LNCaP clone FGC (cell line): Measurements from ENCODE around the gene STAP1.
"Not testable (repeated sequence)": the region's sequence is repeated elsewhere in the genome, so short reads cannot be mapped to it uniquely, and the experiment has no call there.

ENCODE experiments used
- DNase-seq: peaks from one replicate; pipeline ENCODE4 v3.0.0-alpha.2; 2011; ENCODE audit warnings: low read depth
- H3K4me3 ChIP-seq: 2 replicates; pipeline ENCODE4 v1.5.1; 2011; ENCODE audit warnings: mild to moderate bottlenecking, low read depth, low read length, control low read depth
- TF ChIP-seq, protein P1 (sequence below): IDR thresholded peaks from 2 replicates; pipeline ENCODE4 v1.5.1; 2012; ENCODE audit warnings: mild to moderate bottlenecking; ENCODE audit not compliant: control insufficient read depth, insufficient read depth; ENCODE audit errors: extremely low read depth

STAP1 gene

GRCh38 chr4:67546004-67546356, 12.5 kb upstream of the STAP1 start:
- DNase-seq = no peak
- TF ChIP-seq, protein P1, sequence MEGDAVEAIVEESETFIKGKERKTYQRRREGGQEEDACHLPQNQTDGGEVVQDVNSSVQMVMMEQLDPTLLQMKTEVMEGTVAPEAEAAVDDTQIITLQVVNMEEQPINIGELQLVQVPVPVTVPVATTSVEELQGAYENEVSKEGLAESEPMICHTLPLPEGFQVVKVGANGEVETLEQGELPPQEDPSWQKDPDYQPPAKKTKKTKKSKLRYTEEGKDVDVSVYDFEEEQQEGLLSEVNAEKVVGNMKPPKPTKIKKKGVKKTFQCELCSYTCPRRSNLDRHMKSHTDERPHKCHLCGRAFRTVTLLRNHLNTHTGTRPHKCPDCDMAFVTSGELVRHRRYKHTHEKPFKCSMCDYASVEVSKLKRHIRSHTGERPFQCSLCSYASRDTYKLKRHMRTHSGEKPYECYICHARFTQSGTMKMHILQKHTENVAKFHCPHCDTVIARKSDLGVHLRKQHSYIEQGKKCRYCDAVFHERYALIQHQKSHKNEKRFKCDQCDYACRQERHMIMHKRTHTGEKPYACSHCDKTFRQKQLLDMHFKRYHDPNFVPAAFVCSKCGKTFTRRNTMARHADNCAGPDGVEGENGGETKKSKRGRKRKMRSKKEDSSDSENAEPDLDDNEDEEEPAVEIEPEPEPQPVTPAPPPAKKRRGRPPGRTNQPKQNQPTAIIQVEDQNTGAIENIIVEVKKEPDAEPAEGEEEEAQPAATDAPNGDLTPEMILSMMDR = no peak

DNA sequence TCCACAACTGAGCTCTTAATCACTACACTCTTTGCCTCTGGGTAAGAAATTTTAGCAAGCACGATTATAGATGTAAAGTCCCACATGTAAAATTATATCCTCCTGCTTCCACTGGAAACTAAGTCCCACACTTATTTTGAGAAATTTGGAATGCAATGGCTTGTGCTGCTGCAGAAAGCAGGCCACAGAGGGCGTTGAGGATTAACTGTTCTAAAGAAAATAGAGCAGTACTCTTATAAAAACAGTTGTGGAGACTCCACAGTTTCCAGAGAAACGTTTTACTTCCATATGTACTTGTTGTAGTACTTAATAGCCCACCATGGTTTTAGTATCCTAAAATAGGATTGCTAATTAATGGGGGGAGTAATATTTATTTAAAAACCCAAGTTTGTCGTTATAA, 11.6 kb upstream of the STAP1 start:
- no peak overlapping the region for H3K4me3 ChIP-seq
- TF ChIP-seq, protein P1 = no peak
- no peak for DNase-seq

More at GRCh38 chr4:67546004-67546356, 12.5 kb upstream of the STAP1 start:
- H3K4me3 ChIP-seq = peak overlapping the region; percentile 84

GRCh38 chr4:67549123-67549522, 9.4 kb upstream of the STAP1 start:
- no peak overlapping the region for H3K4me3 ChIP-seq
- DNase-seq = peak; percentile 21
- TF ChIP-seq, protein P1 = peak; percentile 71

GRCh38 chr4:67550451-67550850, 8.1 kb upstream of the STAP1 start:
- TF ChIP-seq, protein P1 = no peak
- DNase-seq = no peak
- H3K4me3 ChIP-seq = no peak overlapping the region

DNA sequence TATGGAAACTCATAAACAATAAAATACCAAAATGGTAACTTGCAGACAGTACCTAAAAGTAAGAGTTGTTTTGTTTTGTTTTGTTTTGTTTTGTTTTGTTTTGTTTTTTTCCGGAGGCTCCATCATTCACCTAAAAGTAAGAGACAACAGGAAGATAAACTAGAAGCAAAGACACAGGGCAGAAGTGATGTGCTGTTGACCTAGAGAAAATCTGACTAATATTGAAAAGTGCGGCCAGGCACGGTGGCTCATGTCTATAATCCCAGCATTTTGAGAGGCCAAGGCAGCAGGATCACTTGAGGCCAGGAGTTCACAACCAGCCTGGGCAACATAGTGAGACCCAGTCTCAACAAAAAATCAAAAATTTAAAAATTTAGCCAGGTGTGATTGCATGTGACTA, 7.7 kb upstream of the STAP1 start:
- H3K4me3 ChIP-seq = no peak overlapping the region
- TF ChIP-seq, protein P1 = no peak
- DNase-seq = no peak

DNA sequence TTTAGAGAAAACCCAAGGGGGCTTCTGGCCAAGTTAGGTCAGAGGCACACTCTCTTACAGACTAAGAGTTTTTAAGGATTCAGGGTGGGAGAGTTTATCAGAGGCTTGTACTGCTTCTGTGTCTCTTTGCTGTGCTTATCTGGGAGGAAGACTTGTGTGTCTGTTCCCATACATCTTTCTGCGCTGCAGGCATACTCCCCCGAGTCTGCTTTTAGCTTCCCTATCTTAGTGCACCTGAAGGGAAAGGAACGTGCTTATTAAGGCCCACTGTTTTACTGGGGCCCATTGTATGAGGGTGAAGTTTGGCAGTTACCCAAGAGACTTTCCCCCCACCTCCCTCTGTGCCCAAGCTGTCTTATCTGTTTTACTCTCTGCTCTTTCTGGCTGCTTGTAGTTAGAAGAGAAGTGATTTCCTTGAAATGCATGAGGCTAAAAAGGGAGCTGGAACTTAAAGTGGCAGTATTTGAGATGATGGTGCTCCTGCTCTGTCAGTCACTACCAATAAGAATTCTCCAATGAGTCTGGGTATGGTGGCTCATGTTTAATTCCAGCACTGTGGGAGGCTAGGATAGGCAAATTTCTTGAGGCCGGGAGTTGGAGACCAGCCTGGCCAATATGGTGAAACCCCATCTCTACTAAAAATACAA, 6.3 kb upstream of the STAP1 start:
- not testable (repeated sequence) for DNase-seq, H3K4me3 ChIP-seq

DNA sequence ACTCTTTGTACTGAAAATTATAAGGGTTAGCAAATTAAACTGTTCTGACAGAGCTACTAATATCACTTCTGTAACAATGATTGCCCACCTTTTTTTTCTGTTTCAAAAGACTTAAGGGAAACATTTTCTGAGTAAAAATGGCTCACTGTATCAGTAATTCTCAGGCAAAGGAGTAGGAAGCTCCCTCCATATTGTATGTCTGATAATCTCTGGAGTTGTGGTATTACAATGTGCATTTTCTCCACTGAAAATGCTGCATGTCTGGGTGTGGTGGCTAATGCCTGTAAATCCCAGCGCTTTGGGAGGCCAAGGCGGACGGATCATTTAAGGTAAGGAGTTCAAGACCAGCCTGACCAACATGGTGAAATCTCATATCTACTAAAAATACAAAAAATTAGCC, 4.4 kb upstream of the STAP1 start:
- no peak overlapping the region for H3K4me3 ChIP-seq
- DNase-seq = no peak
- TF ChIP-seq, protein P1 = no peak
